SH-SY5Y (cell line): Measurements from ENCODE around the gene IPO5.

ENCODE experiments used
- GATA2 ChIP-seq: IDR thresholded peaks from 2 replicates; pipeline ENCODE4 v1.6.1; 2011; ENCODE audit warnings: mild to moderate bottlenecking, low read depth, low read length
- GATA3 ChIP-seq: IDR thresholded peaks from 2 replicates; pipeline ENCODE4 v1.6.1; 2011; ENCODE audit warnings: low read depth, mild to moderate bottlenecking, low read length, moderate library complexity

GRCh38 chr13:98035373-98035772 is 81.9 kb downstream of the IPO5 start:
- TF ChIP-seq GATA2 (no peak), GATA3 (no peak)
